Stimulated activated CD4-positive, alpha-beta T cell treated with anti-CD3 and anti-CD28 coated beads, Interleukin-12 subunit alpha, Interleukin-12 subunit beta, amount 100 ng/mL, for 4 hours (primary cell): ENCODE data around the gene C1QL2.

Source experiments
- DNase-seq: peaks from one replicate; pipeline ENCODE4 v3.0.0-alpha.2; 2020

The C1QL2 gene

GRCh38 chr2:119178776-119179175 is 20.2 kb upstream of the C1QL2 start:
- DNase-seq = no peak

DNA sequence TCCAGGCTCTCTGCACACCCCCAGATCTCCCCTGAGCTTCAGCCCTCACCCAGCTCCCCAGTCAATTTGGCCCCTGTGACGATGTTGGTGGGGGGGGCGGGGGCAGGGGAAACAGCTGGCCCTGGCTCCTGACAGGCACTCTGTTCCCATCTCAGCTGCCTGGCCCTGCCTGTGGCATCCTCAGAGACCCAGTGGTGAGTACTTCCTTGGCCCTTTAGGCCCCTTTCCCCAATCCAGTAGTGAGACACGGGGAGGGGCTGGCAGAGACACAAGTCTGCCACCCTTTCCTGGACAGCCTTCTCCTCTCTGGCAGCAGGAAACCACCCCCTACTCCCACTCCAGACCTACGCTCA is 19.3 kb upstream of the C1QL2 start:
- no peak for DNase-seq

DNA sequence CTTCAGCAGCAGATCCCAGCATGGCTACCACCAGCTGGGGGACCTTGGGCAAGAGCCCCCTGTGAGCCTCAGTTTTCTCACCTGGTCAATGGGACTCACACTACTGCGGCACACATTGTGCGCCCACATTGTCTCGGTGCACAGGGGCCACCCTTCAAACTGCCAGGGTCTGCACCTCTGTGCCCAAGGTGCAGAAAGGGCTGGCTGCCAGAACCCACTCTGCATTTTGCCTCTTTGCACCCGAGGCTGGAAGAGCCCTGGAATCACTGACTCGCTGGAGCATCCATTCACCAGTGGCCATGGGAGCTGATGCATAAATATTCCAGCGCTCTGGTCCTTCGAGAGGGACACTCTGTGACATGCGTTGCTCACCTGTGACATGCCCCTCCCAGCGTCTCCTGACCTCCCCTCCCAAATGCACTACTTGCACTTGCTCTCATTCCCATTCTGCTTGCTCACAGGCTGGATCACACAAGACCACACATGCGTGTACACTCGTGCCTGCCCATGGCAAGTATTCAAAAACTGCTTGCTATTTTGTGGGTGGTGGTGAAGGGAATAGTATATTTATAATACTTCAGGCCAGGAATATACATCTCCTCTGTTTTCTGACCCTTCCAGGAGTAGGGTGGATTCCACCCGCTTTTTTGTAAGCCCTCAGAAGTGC is 18.8 kb upstream of the C1QL2 start:
- DNase-seq = no peak

DNA sequence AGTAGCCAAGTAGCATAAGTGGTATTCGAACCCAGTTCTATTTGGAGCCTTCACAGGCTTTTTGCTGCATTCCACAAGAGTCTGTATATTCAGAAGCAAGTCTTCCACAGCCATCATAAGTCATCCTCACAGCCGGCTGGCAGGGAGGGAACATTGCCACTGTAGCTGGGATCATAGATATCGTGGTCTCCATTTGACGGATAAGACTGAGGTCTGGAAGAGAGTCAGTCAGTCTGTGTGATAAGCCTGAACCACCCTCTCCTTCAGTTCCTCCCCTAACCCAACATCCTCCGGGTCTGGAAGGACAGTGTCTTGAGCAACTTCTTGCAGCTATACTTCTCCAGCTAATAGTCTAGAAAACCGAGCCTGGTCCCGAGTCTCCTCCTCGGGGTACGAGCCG is 17.0 kb upstream of the C1QL2 start:
- DNase-seq = no peak

DNA sequence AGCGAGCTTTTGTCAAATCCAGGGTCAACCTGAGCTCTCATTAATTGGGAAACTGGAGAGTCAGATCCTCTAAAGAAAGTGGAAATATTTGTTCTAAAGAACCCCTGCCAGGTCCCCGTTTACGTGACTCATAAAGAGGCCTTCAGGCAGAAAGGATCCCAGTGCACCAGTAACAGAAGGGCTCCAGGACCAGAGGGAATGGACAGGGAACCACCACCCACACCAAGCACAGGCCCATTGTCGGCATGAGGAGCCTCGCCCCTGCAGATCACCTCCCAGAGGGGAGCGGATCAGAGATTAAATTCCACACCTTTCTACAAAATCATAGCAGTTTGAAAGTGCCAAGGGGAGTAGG is 16.4 kb upstream of the C1QL2 start:
- no peak for DNase-seq

DNA sequence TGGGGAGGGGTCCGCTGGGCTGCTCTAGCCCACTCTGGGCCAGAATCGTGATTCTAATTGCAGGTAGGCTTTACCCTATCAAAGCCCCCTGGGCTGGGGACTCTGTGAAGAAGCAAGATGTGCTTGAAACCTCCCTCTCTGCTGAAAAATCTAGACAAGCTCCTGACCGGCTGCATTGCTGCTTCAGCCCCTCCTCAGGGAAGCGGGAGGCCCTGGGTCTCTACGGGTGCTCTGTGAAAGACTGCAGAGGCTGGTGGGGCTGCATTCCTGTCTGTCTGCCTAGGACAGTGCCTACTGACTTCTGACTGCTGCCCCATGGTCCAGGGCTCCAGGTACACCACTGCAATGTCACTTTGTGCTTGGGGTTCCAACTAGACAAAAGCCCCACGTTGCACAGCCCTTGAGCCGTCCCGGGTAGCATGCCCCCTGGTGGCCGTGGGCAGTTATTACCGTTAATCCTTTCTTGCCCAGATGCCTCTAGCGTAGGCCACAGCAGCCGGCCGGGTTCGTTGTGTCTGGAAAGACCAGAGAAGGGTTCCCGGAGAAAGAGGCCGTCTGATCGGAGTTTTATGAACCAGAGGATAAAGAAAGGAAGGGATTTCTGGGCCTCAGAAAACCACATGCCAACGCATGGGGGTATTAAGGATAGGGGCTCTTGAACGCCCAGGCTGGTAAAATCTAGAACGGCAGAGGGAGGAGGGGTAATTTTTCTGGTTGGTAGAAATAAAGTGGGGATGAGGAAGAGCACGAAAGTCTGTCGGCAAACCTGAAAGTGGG is 15.9 kb upstream of the C1QL2 start:
- peak; percentile 55 for DNase-seq

- DNase-seq = no peak
These were observed 15.1 kb upstream of the C1QL2 start for GRCh38 chr2:119173556-119174060.

DNA sequence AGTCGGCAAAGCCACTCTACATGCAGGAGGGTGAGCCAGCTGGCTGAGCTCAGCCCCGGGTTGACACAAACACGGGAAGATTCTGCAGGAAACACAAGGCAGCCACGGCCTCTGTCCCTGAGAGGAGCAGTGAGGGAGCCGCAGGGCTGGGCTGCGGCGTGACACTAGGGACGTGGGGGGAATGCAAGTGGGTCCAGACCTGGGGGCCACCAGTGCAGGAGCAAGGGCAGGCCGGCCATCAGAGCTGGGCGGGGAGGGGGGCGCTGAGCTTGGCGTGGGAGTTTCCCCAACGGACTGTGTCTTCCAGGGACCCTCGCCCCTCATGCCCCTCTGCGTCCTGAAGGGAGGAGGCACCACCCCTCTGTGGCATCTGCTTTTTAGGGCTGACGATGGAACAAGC is 12.0 kb upstream of the C1QL2 start:
- DNase-seq = no peak

- DNase-seq = no peak
These were observed 11.2 kb upstream of the C1QL2 start for GRCh38 chr2:119169717-119170116.

DNA sequence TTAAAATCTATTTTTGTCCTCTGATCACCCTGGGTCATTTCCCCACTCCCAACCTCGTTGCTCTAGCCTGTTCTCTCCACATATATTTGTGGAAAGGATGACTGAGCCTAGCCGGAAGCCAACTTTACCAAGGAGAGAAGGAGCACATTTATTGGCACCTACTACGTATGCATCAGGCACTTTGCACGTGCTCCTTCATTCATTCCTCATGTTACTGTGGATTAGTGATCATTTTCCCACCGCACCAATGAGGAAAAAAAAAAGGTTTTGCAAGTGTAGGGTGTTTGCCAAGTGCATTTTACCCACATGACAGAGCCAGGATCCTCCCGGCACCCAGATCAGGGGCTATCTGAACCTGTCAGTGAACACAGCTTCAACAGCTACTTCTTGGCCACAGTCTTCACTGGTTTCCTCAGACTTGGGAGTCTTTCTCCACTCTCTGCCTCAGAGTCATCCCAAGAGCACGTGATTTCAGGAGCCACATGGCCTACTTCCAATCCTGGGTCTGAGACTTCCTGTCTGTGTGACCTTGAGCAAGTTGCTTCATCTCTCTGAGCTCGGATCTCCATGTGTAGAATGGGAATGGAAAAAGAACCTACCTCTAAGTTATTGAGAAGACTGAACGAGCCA is 1.9 kb upstream of the C1QL2 start:
- no peak for DNase-seq

- no peak for DNase-seq
These were observed 570 bp downstream of the C1QL2 start for GRCh38 chr2:119157850-119158511.

- no peak for DNase-seq
These were observed 1.4 kb downstream of the C1QL2 start for GRCh38 chr2:119156891-119157773.

GRCh38 chr2:119156105-119156890 is 2.3 kb downstream of the C1QL2 start:
- DNase-seq = no peak

- DNase-seq = no peak
These were observed 2.9 kb downstream of the C1QL2 start for GRCh38 chr2:119155633-119156032.

GRCh38 chr2:119154076-119154475 is 4.5 kb downstream of the C1QL2 start:
- no peak for DNase-seq

GRCh38 chr2:119149611-119150010 is 8.9 kb downstream of the C1QL2 start:
- no peak for DNase-seq

DNA sequence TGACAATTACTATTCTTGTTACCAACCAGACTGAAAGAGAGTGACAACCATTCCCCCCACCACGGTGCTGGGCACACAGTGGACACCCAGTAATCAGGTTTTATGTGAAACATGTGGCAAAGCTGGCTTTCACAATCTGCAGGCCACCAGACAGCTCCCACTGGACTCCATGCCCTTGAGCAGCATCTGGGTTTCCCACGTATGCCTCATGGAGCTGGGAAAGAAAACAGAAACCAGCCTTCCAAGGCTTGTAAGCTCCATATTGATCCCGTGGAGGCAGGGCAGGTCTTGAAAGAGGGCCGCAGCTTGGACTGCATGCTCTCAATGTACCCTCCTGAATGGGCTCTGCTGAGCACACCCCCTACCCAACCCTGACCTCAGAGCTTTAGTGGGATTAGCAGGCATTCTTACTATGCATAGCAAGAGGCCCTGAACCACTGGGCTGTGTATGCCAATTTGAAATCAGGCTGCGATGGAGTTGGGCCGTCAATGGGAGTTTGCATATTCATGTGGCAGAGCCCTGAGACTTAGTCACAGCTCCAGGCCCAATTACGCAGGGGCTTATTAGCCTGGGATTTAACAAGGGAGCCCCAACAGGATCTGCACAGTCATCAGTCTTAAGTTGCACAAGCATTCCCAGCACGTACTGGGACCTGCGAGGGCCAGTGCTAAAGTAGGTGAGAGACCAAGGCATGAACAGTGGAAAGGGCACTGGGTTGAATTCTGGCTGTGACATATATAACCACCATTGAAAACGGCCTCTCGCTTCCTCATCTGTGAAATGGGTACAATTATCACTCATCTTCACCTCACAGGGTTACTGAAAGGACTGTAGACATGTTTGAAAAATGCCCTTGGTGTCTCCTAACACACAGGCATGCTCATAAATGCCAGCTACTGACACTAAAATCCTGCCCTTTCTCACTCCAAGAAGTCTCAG is 10.5 kb downstream of the C1QL2 start:
- DNase-seq = no peak

GRCh38 chr2:119144806-119145205 is 13.7 kb downstream of the C1QL2 start:
- DNase-seq = no peak

DNA sequence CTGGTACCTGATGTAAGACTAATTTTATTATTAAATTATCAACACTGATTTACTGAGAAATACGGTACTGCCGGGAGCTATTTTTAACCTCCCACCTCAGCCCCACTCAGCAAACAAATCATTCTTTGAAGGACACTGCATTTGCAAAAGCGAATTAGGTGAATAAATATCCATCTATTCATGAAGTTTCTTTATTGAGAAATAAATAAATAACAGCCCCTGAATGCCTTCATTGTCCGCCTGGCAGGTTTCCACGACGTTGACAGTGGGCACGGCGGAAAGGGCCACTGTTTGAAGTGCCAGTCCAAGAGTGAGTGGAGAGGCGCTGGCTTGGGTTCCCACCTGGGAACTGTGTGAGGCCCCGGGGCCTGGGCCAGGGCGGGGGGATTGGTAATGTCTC is 15.7 kb downstream of the C1QL2 start:
- DNase-seq = no peak

DNA sequence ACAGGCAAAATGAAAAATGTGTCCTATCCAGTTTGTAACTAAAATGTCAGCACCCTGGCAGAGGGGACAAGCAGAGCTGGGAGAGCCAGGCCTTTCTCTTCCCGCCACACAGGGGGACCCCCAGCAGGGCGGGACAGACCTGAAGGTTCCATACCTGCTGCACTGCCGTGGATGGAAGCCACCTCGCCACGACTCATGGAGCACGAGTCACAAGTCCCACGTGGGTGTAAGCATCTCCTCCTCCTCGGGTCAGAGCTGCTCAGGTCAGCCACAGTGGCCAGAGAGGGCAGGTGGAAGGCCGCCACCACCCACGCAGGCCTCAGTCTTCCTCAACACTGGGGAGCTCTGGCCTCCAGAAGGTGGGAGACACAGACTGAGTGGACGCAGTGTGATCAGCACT is 21.0 kb downstream of the C1QL2 start:
- no peak for DNase-seq

- DNase-seq = no peak
These were observed 21.7 kb downstream of the C1QL2 start for GRCh38 chr2:119136872-119137271.
